CD14-positive monocyte (primary cell): ENCODE data around the gene FAM20C. TPM values are rescaled to one million over a fixed set of nuclear protein-coding genes. Genes with fewer than 3 reads are reported as not detected.
A peak's percentile ranks its signal among the peaks of the same experiment; 100 is the strongest.

Source experiments
- DNase-seq, 3 donors: peaks; one replicate each; pipeline ENCODE4 v3.0.0-alpha.2; 2011 to 2022
- H2AFZ ChIP-seq: 2 replicates; pipeline ENCODE4 v1.6.0; 2012; ENCODE audit warnings: mild to moderate bottlenecking, low read depth, low read length, inconsistent platforms; ENCODE audit not compliant: insufficient read depth, poor library complexity, severe bottlenecking
- H3K27ac ChIP-seq, 2 donors: 1 replicate in 1 of 2; 2 replicates in 1 of 2; pipeline ENCODE4 v1.5.1; 2012 to 2013; ENCODE audit warnings: low read length in 2 of 2, control low read depth in 1 of 2, inconsistent platforms in 1 of 2, low read depth in 1 of 2, mild to moderate bottlenecking in 1 of 2
- H3K27me3 ChIP-seq, 2 donors: one replicate each; pipeline versions ENCODE4 v1.6.0 to v1.6.1; 2011 to 2013; ENCODE audit warnings: low read length in 2 of 2; ENCODE audit not compliant: control insufficient read depth in 2 of 2, insufficient read depth in 2 of 2
- H3K36me3 ChIP-seq, 2 donors: replicated peaks in 1 of 2; 1 replicate in 1 of 2; 2 replicates in 1 of 2; pipeline versions ENCODE4 v1.5.1 to v1.6.1; 2012 to 2013; ENCODE audit warnings: low read length in 2 of 2, control low read depth in 1 of 2, inconsistent platforms in 1 of 2, mild to moderate bottlenecking in 1 of 2; ENCODE audit not compliant: insufficient read depth in 2 of 2, control insufficient read depth in 1 of 2
- H3K4me1 ChIP-seq, 2 donors: 1 replicate in 1 of 2; 2 replicates in 1 of 2; pipeline versions ENCODE4 v1.5.1 to v1.6.1; 2012 to 2013; ENCODE audit warnings: low read length in 2 of 2, control low read depth in 1 of 2, inconsistent platforms in 1 of 2, mild to moderate bottlenecking in 1 of 2, moderate library complexity in 1 of 2; ENCODE audit not compliant: insufficient read depth in 2 of 2, control insufficient read depth in 1 of 2
- H3K4me2 ChIP-seq: replicated peaks from 2 replicates; pipeline ENCODE3; 2012; ENCODE audit warnings: low read length, moderate library complexity, mild to moderate bottlenecking; ENCODE audit not compliant: poor library complexity, severe bottlenecking; ENCODE audit errors: extremely low read depth
- H3K4me3 ChIP-seq, 3 experiments: fragments of 200-600 bp in 1 of 3; sonication (generic) in 1 of 3; replicated peaks in 1 of 3; 1 replicate in 2 of 3; 2 replicates in 1 of 3; pipeline ENCODE4 v1.5.1; 2011 to 2013; ENCODE audit warnings: low read length in 3 of 3, mild to moderate bottlenecking in 3 of 3, control low read depth in 2 of 3, low read depth in 2 of 3, inconsistent platforms in 1 of 3, moderate library complexity in 1 of 3
- H3K79me2 ChIP-seq: 2 replicates; pipeline ENCODE4 v1.6.0; 2012; ENCODE audit warnings: mild to moderate bottlenecking, control low read depth, inconsistent platforms, low read length, moderate library complexity; ENCODE audit not compliant: insufficient read depth
- H3K9ac ChIP-seq: 2 replicates; pipeline ENCODE4 v1.6.0; 2017; ENCODE audit warnings: low read length, mild to moderate bottlenecking; ENCODE audit not compliant: insufficient read depth, poor library complexity, severe bottlenecking
- H3K9me3 ChIP-seq, 2 donors: replicated peaks in 1 of 2; 1 replicate in 1 of 2; 2 replicates in 1 of 2; pipeline versions ENCODE4 v1.5.1 to v1.6.1; 2012 to 2013; ENCODE audit warnings: low read length in 2 of 2, control low read depth in 1 of 2; ENCODE audit not compliant: control insufficient read depth in 1 of 2, insufficient read depth in 1 of 2
- H4K20me1 ChIP-seq: 2 replicates; pipeline ENCODE4 v1.6.0; 2012; ENCODE audit warnings: mild to moderate bottlenecking, low read length, control low read depth, moderate library complexity; ENCODE audit not compliant: insufficient read depth
- H3K27ac Mint-ChIP-seq, 7 donors: one replicate each; pipeline ENCODE4 v1.8.0; 2020; ENCODE audit warnings: mild to moderate bottlenecking in 7 of 7, mixed read lengths in 7 of 7, moderate library complexity in 6 of 7, inconsistent platforms in 2 of 7
- H3K27me3 Mint-ChIP-seq, 3 donors: one replicate each; pipeline ENCODE4 v1.8.0; 2021 to 2022; ENCODE audit warnings: low read depth in 3 of 3, mild to moderate bottlenecking in 3 of 3, mixed read lengths in 3 of 3, moderate library complexity in 3 of 3, inconsistent platforms in 1 of 3
- H3K36me3 Mint-ChIP-seq, 2 donors: one replicate each; pipeline ENCODE4 v1.8.0; 2020; ENCODE audit warnings: mixed read lengths in 2 of 2, inconsistent platforms in 1 of 2, mild to moderate bottlenecking in 1 of 2
- H3K4me1 Mint-ChIP-seq: one replicate; pipeline ENCODE4 v1.8.0; 2020; ENCODE audit warnings: mild to moderate bottlenecking, mixed read lengths
- H3K4me3 Mint-ChIP-seq, 2 donors: one replicate each; pipeline ENCODE4 v1.8.0; 2020; ENCODE audit warnings: mild to moderate bottlenecking in 2 of 2, mixed read lengths in 2 of 2, moderate library complexity in 1 of 2
- H3K9me3 Mint-ChIP-seq, 7 donors: one replicate each; pipeline ENCODE4 v1.8.0; 2020 to 2022; ENCODE audit warnings: mixed read lengths in 7 of 7, mild to moderate bottlenecking in 6 of 7, moderate library complexity in 6 of 7, inconsistent platforms in 2 of 7
- WGBS: methylation state at CpG from one replicate; pipeline ENCODE4 v1.1.5; 2013; ENCODE audit warnings: missing lambda C conversion rate; ENCODE audit not compliant: insufficient coverage; 5-methylcytosine and 5-hydroxymethylcytosine counted together
- intact Hi-C, 2 donors: fragments of 100-400 bp; cut with micrococcal nuclease; formaldehyde crosslinking; loops; one replicate each; pipeline versions ENCODE4 v1.15.0 to v1.15.1; 2023
- polyA plus RNA-seq, 3 donors: library from polyadenylated mRNA; depleted of rRNA in 1 of 3; unstranded in 2 of 3; stranded (reverse) in 1 of 3; fragments of 300-500 nt in 2 of 3; fragments of >200 nt in 1 of 3; fragmentation: Illumina TruSeq in 2 of 3; gene quantifications; 1 replicate in 2 of 3; 2 replicates in 1 of 3; pipeline ENCODE4 v1.2.3, GENCODE V29; 2012 to 2021
- TF ChIP-seq, protein P1 (sequence below): fragments of 200-600 bp; IDR thresholded peaks from one replicate; pipeline ENCODE4 v1.8.0; 2022; ENCODE audit warnings: antibody characterized with exemption, mild to moderate bottlenecking

The FAM20C gene
- polyA plus RNA-seq, 3 donors: 1.2 to 32.2 (median 1.5) TPM

DNA sequence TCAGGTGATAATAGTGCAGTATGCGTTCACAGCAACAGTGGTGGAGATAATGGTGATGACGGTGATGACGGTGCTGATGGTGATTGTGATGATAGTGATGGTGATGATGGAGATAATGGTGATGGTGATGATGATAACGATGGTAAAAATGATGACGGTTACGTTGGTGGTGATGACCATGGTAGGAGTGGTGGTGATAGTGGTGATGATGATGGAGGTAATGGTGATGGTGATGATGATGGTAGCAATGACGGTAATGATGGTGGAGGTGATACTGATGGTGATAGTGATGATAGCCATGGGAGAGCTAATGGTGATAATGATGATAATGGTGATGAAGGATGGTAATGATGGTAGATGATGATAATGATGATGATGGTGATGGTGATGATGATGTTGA, 45.0 kb downstream of the FAM20C start:
- no peaks in the 10 kb centered on the region for H3K79me2 ChIP-seq
- H3K4me2 ChIP-seq: no peak overlapping the region
- H3K9ac ChIP-seq: no peak overlapping the region
- TF ChIP-seq, protein P1, sequence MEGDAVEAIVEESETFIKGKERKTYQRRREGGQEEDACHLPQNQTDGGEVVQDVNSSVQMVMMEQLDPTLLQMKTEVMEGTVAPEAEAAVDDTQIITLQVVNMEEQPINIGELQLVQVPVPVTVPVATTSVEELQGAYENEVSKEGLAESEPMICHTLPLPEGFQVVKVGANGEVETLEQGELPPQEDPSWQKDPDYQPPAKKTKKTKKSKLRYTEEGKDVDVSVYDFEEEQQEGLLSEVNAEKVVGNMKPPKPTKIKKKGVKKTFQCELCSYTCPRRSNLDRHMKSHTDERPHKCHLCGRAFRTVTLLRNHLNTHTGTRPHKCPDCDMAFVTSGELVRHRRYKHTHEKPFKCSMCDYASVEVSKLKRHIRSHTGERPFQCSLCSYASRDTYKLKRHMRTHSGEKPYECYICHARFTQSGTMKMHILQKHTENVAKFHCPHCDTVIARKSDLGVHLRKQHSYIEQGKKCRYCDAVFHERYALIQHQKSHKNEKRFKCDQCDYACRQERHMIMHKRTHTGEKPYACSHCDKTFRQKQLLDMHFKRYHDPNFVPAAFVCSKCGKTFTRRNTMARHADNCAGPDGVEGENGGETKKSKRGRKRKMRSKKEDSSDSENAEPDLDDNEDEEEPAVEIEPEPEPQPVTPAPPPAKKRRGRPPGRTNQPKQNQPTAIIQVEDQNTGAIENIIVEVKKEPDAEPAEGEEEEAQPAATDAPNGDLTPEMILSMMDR: no peak
- no peak for DNase-seq
- H3K9me3 ChIP-seq: peaks cover 0 to 2% of the 10 kb centered on the region in 2 donors
- H3K36me3 Mint-ChIP-seq: peaks cover 22 to 25% of the 10 kb centered on the region in 2 donors
- peaks cover 0 to 4% (median 0%) of the 10 kb centered on the region in 7 donors for H3K9me3 Mint-ChIP-seq
- H4K20me1 ChIP-seq: peaks cover 75% of the 10 kb centered on the region
- H3K4me3 ChIP-seq: no peak overlapping the region
- no peaks in the 10 kb centered on the region for H3K27me3 ChIP-seq
- H2AFZ ChIP-seq: no peak overlapping the region
- peaks cover 4 to 8% of the 10 kb centered on the region in 2 donors for H3K4me1 ChIP-seq
- 86% methylated on average over 7 of the region's 7 CpGs for WGBS
- H3K4me3 Mint-ChIP-seq: no peak overlapping the region
- peaks cover 8 to 48% of the 10 kb centered on the region in 2 donors for H3K36me3 ChIP-seq
- H3K4me1 Mint-ChIP-seq: no peaks in the 10 kb centered on the region
- H3K27ac ChIP-seq: no peak overlapping the region
- intact Hi-C loops: no loop called here
- H3K27ac Mint-ChIP-seq: no peak overlapping the region
- no peaks in the 10 kb centered on the region for H3K27me3 Mint-ChIP-seq

DNA sequence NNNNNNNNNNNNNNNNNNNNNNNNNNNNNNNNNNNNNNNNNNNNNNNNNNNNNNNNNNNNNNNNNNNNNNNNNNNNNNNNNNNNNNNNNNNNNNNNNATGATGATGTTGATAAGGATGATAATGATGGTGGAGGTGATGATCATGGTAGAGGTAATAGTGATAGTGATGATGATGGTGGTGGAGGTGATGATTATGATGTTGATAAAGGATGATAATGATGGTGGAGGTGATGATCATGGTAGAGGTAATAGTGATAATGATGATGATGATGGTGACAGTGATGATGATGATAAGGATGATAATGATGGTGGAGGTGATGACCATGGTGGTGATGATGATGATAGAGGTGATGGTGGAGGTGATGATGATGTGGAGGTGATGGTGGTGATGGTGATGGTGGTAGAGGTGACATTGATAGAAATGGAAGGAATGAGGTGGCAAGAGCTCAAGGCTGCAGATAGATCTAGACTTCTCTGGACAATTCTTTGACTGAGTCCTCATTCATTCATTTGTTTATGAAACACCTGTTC, 47.8 kb downstream of the FAM20C start:
- Histone ChIP-seq H3K4me1 (peaks cover 4 to 8% of the 10 kb centered on the region in 2 donors), H3K79me2 (no peaks in the 10 kb centered on the region), H3K36me3 (peaks cover 8 to 44% of the 10 kb centered on the region in 2 donors), H3K9me3 (peaks cover 0 to 2% of the 10 kb centered on the region in 2 donors), H3K27me3 (no peaks in the 10 kb centered on the region), H3K27ac (no peak overlapping the region), H4K20me1 (peaks cover 64% of the 10 kb centered on the region), H3K4me3 (no peak overlapping the region), H3K4me2 (peak overlapping the region; percentile 21), H2AFZ (no peak overlapping the region), H3K9ac (no peak overlapping the region)
- no peak for DNase-seq
- Mint-ChIP-seq H3K4me1 (no peaks in the 10 kb centered on the region), H3K36me3 (peaks cover 16 to 20% of the 10 kb centered on the region in 2 donors), H3K4me3 (no peak overlapping the region), H3K9me3 (peaks cover 0 to 4% (median 0%) of the 10 kb centered on the region in 7 donors), H3K27ac (no peak overlapping the region), H3K27me3 (no peaks in the 10 kb centered on the region)
- TF ChIP-seq, protein P1: no peak
- intact Hi-C loops: no loop called here
